ENCODE measurements around the gene CELF2.
A peak's percentile ranks its signal among the peaks of the same experiment; 100 is the strongest.

CELF2 gene

GRCh38 chr10:11141571-11142091 lies 124.0 kb downstream of the CELF2 start:
- peaks cover 17% of the 10 kb centered on the region for H3K4me1 ChIP-seq (ENCODE audit: control insufficient read depth, low read length)
- no peaks in the 10 kb centered on the region for H3F3A ChIP-seq (ENCODE audit: control insufficient read depth, insufficient read depth)
- peaks cover 23% of the 10 kb centered on the region for H3K27me3 ChIP-seq (ENCODE audit: control insufficient read depth, low read length)
- no peak for TF ChIP-seq EZH2phosphoT487 (IDR thresholded peaks at IDR 0.05; ENCODE audit: borderline replicate concordance, low read length)
- TF ChIP-seq CTCF (IDR thresholded peaks at IDR 0.05; ENCODE audit: low read depth, low read length, poor library complexity, severe bottlenecking): no peak
- H3K4me3 ChIP-seq (ENCODE audit: low read length): no peak overlapping the region
- no peaks in the 10 kb centered on the region for H3K9me2 ChIP-seq (replicated peaks; ENCODE audit: control insufficient read depth, low read length)
- no peak overlapping the region for H3K27ac ChIP-seq (ENCODE audit: low read depth, low read length)
- no peaks in the 10 kb centered on the region for H3K9me3 ChIP-seq (ENCODE audit: control insufficient read depth, insufficient read depth, low read length)
- H4K20me1 ChIP-seq (ENCODE audit: control insufficient read depth, insufficient read depth, low read depth, low read length): no peaks in the 10 kb centered on the region
- H3K36me3 ChIP-seq (ENCODE audit: control insufficient read depth, low read length): no peaks in the 10 kb centered on the region
- H3K79me2 ChIP-seq (ENCODE audit: control insufficient read depth, low read length): no peaks in the 10 kb centered on the region
- H3K4me2 ChIP-seq (ENCODE audit: low read length): no peak overlapping the region

- H3K27ac ChIP-seq (ENCODE audit: low read depth, low read length): no peak overlapping the region
- H3K4me1 ChIP-seq (ENCODE audit: control insufficient read depth, low read length): peaks cover 21% of the 10 kb centered on the region
- no peak overlapping the region for H3K4me2 ChIP-seq (ENCODE audit: low read length)
- no peaks in the 10 kb centered on the region for H3K79me2 ChIP-seq (ENCODE audit: control insufficient read depth, low read length)
- H3K36me3 ChIP-seq (ENCODE audit: control insufficient read depth, low read length): no peaks in the 10 kb centered on the region
- H3K9me3 ChIP-seq (ENCODE audit: control insufficient read depth, insufficient read depth, low read length): no peaks in the 10 kb centered on the region
- peaks cover 25% of the 10 kb centered on the region for H3K27me3 ChIP-seq (ENCODE audit: control insufficient read depth, low read length)
- TF ChIP-seq CTCF (IDR thresholded peaks at IDR 0.05; ENCODE audit: low read depth, low read length, poor library complexity, severe bottlenecking) (peak; percentile 38), EZH2phosphoT487 (IDR thresholded peaks at IDR 0.05; ENCODE audit: borderline replicate concordance, low read length) (no peak)
- H3K4me3 ChIP-seq (ENCODE audit: low read length): no peak overlapping the region
- no peaks in the 10 kb centered on the region for H3F3A ChIP-seq (ENCODE audit: control insufficient read depth, insufficient read depth)
- no peaks in the 10 kb centered on the region for H4K20me1 ChIP-seq (ENCODE audit: control insufficient read depth, insufficient read depth, low read depth, low read length)
- H3K9me2 ChIP-seq (replicated peaks; ENCODE audit: control insufficient read depth, low read length): no peaks in the 10 kb centered on the region
Observed at GRCh38 chr10:11142777-11143176, 125.1 kb downstream of the CELF2 start.

GRCh38 chr10:11143242-11143641 lies 125.6 kb downstream of the CELF2 start:
- Histone ChIP-seq H3F3A (ENCODE audit: control insufficient read depth, insufficient read depth) (no peaks in the 10 kb centered on the region), H3K9me3 (ENCODE audit: control insufficient read depth, insufficient read depth, low read length) (no peaks in the 10 kb centered on the region), H3K36me3 (ENCODE audit: control insufficient read depth, low read length) (no peaks in the 10 kb centered on the region), H3K27me3 (ENCODE audit: control insufficient read depth, low read length) (peaks cover 29% of the 10 kb centered on the region), H3K4me2 (ENCODE audit: low read length) (no peak overlapping the region), H4K20me1 (ENCODE audit: control insufficient read depth, insufficient read depth, low read depth, low read length) (no peaks in the 10 kb centered on the region), H3K9me2 (replicated peaks; ENCODE audit: control insufficient read depth, low read length) (no peaks in the 10 kb centered on the region), H3K79me2 (ENCODE audit: control insufficient read depth, low read length) (no peaks in the 10 kb centered on the region), H3K4me3 (ENCODE audit: low read length) (no peak overlapping the region), H3K27ac (ENCODE audit: low read depth, low read length) (no peak overlapping the region), H3K4me1 (ENCODE audit: control insufficient read depth, low read length) (peaks cover 24% of the 10 kb centered on the region)
- TF ChIP-seq EZH2phosphoT487 (IDR thresholded peaks at IDR 0.05; ENCODE audit: borderline replicate concordance, low read length) (no peak), CTCF (IDR thresholded peaks at IDR 0.05; ENCODE audit: low read depth, low read length, poor library complexity, severe bottlenecking) (no peak)

Measured in DOHH2 (cell line).